Type B pancreatic cell (in vitro differentiated cells): ENCODE data around the gene TMEM123. TPM values are rescaled to one million over a fixed set of nuclear protein-coding genes. Genes with fewer than 3 reads are reported as not detected.

Source experiments
- DNase-seq: peaks from one replicate; pipeline ENCODE4 v3.0.0; 2021; ENCODE audit warnings: mixed read lengths; ENCODE audit not compliant: unreplicated experiment; ENCODE audit errors: extremely low spot score
- H3K27ac Mint-ChIP-seq: 2 replicates; pipeline ENCODE4 v1.8.0; 2021; ENCODE audit warnings: mild to moderate bottlenecking, mixed read lengths
- H3K27me3 Mint-ChIP-seq: 2 replicates; pipeline ENCODE4 v1.8.0; 2021; ENCODE audit warnings: mixed read lengths
- H3K36me3 Mint-ChIP-seq: 2 replicates; pipeline ENCODE4 v1.8.0; 2021; ENCODE audit warnings: mixed read lengths
- H3K4me1 Mint-ChIP-seq: one replicate; pipeline ENCODE4 v1.8.0; 2021; ENCODE audit warnings: mixed read lengths; ENCODE audit not compliant: unreplicated experiment
- H3K4me3 Mint-ChIP-seq: 2 replicates; pipeline ENCODE4 v1.8.0; 2021; ENCODE audit warnings: mild to moderate bottlenecking, mixed read lengths
- H3K9me3 Mint-ChIP-seq: 2 replicates; pipeline ENCODE4 v1.8.0; 2021; ENCODE audit warnings: mixed read lengths
- total RNA-seq: library from RNA; stranded (reverse); gene quantifications from 2 replicates; pipeline ENCODE4 v1.2.1, GENCODE V29; 2021; ENCODE audit warnings: low replicate concordance
- TF ChIP-seq, protein P1 (sequence below): fragments of 200-600 bp; sonication (generic); conservative IDR thresholded peaks from 2 replicates; pipeline ENCODE4 v1.5.0; 2021; ENCODE audit warnings: antibody characterized with exemption, mild to moderate bottlenecking

TMEM123 gene
- total RNA-seq, 1 donor from 2014 or later = 144 TPM

DNA sequence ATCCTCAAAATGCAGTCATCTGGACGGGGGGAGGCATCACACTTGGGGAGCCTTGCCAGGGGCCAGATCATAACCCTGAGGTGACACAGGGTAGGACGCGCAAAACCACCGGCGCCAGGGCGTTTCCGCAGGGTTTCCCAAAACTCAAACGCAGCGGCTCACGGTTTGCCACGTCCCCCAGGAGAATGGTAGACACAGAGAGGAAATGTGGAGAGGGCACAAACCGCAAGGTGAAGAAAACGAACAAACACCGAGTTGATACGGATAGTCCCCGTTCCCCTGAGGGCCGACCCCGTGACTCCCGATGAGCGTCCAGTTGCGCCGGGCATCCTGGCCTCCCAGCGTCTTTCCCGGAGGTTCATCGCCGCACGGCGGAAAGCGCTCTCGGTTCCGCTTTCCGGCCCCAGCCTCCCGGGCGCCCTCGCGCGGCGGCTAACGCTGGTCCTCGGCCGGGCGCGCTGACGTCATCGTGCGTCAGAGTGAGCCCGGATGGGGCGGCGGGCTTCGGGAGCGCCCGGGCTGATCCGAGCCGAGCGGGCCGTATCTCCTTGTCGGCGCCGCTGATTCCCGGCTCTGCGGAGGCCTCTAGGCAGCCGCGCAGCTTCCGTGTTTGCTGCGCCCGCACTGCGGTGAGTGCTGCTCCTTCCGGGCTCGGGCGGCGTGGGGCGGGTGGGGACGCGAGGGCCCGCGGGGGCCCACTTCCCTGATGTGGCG, 105.7 kb downstream of the TMEM123 start, which contains the start of gene BIRC2:
BIRC2 (plus strand) TSS at position 467 of the 714 bp plus-strand sequence. CDS start 2,641 bp downstream, outside the sequence.
- Mint-ChIP-seq H3K4me1 (peaks cover 29% of the 10 kb centered on the region), H3K36me3 (peaks cover 18% of the 10 kb centered on the region), H3K4me3 (peak within 1 kb of the TSS; percentile 90), H3K27me3 (no peaks in the 10 kb centered on the region), H3K9me3 (no peaks in the 10 kb centered on the region), H3K27ac (peak within 1 kb of the TSS; percentile 97)
- TF ChIP-seq, protein P1, sequence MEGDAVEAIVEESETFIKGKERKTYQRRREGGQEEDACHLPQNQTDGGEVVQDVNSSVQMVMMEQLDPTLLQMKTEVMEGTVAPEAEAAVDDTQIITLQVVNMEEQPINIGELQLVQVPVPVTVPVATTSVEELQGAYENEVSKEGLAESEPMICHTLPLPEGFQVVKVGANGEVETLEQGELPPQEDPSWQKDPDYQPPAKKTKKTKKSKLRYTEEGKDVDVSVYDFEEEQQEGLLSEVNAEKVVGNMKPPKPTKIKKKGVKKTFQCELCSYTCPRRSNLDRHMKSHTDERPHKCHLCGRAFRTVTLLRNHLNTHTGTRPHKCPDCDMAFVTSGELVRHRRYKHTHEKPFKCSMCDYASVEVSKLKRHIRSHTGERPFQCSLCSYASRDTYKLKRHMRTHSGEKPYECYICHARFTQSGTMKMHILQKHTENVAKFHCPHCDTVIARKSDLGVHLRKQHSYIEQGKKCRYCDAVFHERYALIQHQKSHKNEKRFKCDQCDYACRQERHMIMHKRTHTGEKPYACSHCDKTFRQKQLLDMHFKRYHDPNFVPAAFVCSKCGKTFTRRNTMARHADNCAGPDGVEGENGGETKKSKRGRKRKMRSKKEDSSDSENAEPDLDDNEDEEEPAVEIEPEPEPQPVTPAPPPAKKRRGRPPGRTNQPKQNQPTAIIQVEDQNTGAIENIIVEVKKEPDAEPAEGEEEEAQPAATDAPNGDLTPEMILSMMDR = peak; percentile 74
- DNase-seq = peak; percentile 99

DNA sequence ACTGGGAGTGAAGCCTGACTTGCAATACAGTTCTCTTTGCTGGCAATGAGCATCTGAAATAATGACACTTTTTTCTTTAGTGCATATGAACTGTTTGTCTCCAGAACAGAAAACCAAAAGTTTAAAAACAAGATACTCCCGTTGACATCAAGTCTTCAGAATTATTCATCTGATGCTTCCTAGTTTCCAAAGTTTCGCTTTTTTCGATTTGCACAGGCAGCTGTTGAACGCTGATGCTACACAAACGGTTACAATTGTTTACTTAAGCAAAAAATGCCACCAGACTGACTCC, 106.2 kb downstream of the TMEM123 start:
- Mint-ChIP-seq H3K27me3 (no peaks in the 10 kb centered on the region), H3K36me3 (peaks cover 14% of the 10 kb centered on the region), H3K27ac (peak overlapping the region; percentile 97), H3K4me1 (peaks cover 31% of the 10 kb centered on the region), H3K9me3 (no peaks in the 10 kb centered on the region), H3K4me3 (peak overlapping the region; percentile 90)
- TF ChIP-seq, protein P1 = no peak
- DNase-seq = no peak

Other genes starting within 250 kb of the TMEM123 start
- 2.3 and 2.8 TPM in 2 replicates for gene BIRC3, start 135.3 kb downstream of the TMEM123 start, total RNA-seq
- 43.4 and 46.9 TPM in 2 replicates for gene BIRC2, start 105.6 kb downstream of the TMEM123 start, total RNA-seq
- 1.8 and 3.5 TPM in 2 replicates for gene MMP7, start 78.0 kb upstream of the TMEM123 start, total RNA-seq
- not detected in 2 replicates for gene MMP20, start 172.6 kb upstream of the TMEM123 start, total RNA-seq